CD4-positive, alpha-beta T cell treated with Interleukin-15 for 4 hours (primary cell): ENCODE measurements around the gene NPBWR2.
"Not testable (repeated sequence)": the region's sequence is repeated elsewhere in the genome, so short reads cannot be mapped to it uniquely, and the experiment has no call there.

ENCODE experiments used
- DNase-seq: peaks from one replicate; pipeline ENCODE4 v3.0.0-alpha.2; 2020; ENCODE audit warnings: low spot score

Gene NPBWR2

GRCh38 chr20:64102647-64103354 lies 4.6 kb downstream of the NPBWR2 start:
- DNase-seq: no peak

GRCh38 chr20:64101731-64102621 lies 5.4 kb downstream of the NPBWR2 start:
- peak; percentile 57 for DNase-seq

- no peak for DNase-seq
These were observed 6.2 kb downstream of the NPBWR2 start for GRCh38 chr20:64100946-64101688.

- DNase-seq: no peak
These were observed 6.8 kb downstream of the NPBWR2 start for GRCh38 chr20:64100566-64100888.

GRCh38 chr20:64099880-64100565 lies 7.3 kb downstream of the NPBWR2 start:
- no peak for DNase-seq

- DNase-seq: no peak
These were observed 8.1 kb downstream of the NPBWR2 start for GRCh38 chr20:64099086-64099786.

GRCh38 chr20:64098471-64099013 lies 8.8 kb downstream of the NPBWR2 start:
- DNase-seq: no peak

GRCh38 chr20:64096535-64096934 lies 10.8 kb downstream of the NPBWR2 start:
- no peak for DNase-seq

- DNase-seq: no peak
These were observed 11.4 kb downstream of the NPBWR2 start for GRCh38 chr20:64095927-64096326.

GRCh38 chr20:64095455-64095854 lies 11.9 kb downstream of the NPBWR2 start:
- no peak for DNase-seq

- DNase-seq: no peak
These were observed 14.3 kb downstream of the NPBWR2 start for GRCh38 chr20:64093013-64093503.

- no peak for DNase-seq
These were observed 14.9 kb downstream of the NPBWR2 start for GRCh38 chr20:64092258-64093012.

GRCh38 chr20:64091770-64092169 lies 15.6 kb downstream of the NPBWR2 start:
- DNase-seq: no peak

GRCh38 chr20:64091340-64091739 lies 16.0 kb downstream of the NPBWR2 start:
- no peak for DNase-seq

GRCh38 chr20:64090165-64090564 lies 17.2 kb downstream of the NPBWR2 start:
- no peak for DNase-seq

GRCh38 chr20:64088586-64088985 lies 18.8 kb downstream of the NPBWR2 start:
- DNase-seq: not testable (repeated sequence)

GRCh38 chr20:64087226-64087825 lies 20.0 kb downstream of the NPBWR2 start:
- DNase-seq: not testable (repeated sequence)

- no peak for DNase-seq
These were observed 20.6 kb downstream of the NPBWR2 start for GRCh38 chr20:64086801-64087200.

GRCh38 chr20:64084685-64085152 lies 22.6 kb downstream of the NPBWR2 start:
- no peak for DNase-seq
